Lung microvascular endothelial cell (primary cell): ENCODE measurements around the gene AMOT. TPM values are rescaled to one million over a fixed set of nuclear protein-coding genes. Genes with fewer than 3 reads are reported as not detected.

Experiments used
- DNase-seq, 2 donors: peaks; one replicate each; pipeline versions ENCODE4 v3.0.0 to v3.0.0-alpha.2; 2010; ENCODE audit warnings: low read depth in 2 of 2
- total RNA-seq: library from RNA; depleted of rRNA; stranded (reverse); fragments of >200 nt; gene quantifications from 2 replicates; pipeline ENCODE4 v1.2.1, GENCODE V29; 2014

Gene AMOT
- total RNA-seq, 1 donor from 2014 or later: 7.1 TPM

DNA sequence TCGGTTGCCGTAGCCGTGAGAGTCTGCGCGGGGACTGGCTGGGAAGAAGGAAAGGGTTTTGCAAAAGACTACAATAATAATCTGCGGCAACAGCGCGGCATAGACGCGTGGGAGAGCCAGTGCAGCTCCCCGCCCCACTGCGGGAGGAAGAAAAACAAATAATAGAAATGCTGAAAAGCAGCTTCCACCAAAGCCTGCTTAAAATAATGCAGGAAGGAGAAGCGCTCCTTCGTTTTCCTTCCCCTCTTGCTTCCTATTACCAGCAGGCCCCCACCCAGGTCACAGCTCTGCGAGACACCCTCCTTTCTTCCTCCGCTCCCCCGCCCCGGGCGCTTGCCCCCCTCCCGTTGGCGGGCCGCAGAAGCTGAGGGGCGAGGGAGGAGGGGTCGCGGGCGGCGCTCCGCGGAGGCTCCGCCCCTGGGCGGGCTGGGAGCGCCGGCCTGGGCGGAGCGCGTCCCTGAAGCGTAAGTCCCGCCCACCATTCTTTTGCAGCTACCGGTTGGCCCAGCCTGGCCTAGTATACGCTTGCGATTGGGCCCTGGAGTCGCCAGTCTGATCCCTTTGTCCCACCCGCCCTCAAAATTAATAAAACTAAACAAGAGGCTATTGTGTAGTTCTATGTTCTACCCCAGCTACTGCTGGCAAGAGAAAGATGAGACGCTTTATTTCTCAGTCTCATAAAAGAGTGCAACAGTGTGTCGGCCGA lies 636 bp upstream of the AMOT start:
- peak; percentile 83 to 87 for DNase-seq

GRCh38 chrX:112839856-112840255 lies 775 bp downstream of the AMOT start:
- DNase-seq: no peak

- DNase-seq: no peak
Observed at GRCh38 chrX:112837531-112837930, 3.1 kb downstream of the AMOT start.

DNA sequence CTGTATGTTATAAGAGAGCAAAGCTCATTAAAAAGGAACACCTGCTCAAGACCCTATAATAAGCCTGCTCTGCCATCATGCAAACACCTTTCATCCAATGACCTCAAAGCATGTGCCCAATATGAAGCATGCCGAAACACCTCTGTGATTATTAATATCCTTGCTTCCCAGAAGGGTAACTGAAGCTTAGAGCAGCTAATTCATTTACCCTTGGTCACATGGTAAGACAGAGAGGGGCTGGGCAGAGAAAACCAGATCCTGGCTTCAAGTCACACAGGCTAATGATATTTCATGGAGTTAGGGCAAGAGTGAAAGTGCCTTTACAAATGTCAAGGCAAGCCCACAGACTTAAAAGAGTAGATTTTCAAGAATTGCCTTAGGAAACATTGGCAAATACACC lies 5.6 kb downstream of the AMOT start:
- no peak for DNase-seq

DNA sequence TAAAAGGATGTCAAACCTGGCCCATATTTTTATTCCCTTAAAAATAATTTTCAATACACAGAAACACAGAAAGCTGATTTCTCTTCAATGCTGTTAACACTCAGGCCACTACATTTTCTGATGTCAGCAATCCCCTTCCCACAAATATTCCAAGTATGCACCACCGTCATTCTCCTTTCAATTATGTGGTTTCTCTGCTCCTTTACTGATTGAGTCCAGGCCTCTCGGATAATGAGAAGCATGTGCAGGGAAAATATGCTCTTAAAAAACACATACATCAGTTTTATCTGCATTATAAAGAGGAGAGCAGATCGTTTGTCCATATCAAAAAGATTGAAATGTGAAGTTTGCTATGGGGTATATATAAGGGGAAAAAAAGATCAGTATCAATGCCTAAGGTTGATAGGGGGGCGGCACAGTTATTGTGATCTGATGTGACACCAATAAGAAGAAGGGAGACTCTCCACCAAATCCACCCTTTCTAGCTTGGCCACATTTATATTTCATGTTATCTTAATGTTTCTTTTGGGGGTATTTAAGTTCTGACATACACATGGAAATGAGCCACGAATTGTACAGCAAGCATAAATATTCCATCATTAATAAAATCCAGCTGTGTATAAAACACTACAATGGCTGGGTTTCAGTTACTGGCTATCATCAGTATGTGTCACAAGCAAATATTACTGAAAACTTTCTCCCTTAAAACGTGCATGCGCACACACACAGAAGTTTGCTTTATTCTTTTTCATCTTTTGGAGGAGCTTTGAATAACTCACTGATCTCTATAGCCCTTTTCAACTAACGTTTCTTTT lies 6.4 kb downstream of the AMOT start:
- no peak for DNase-seq

DNA sequence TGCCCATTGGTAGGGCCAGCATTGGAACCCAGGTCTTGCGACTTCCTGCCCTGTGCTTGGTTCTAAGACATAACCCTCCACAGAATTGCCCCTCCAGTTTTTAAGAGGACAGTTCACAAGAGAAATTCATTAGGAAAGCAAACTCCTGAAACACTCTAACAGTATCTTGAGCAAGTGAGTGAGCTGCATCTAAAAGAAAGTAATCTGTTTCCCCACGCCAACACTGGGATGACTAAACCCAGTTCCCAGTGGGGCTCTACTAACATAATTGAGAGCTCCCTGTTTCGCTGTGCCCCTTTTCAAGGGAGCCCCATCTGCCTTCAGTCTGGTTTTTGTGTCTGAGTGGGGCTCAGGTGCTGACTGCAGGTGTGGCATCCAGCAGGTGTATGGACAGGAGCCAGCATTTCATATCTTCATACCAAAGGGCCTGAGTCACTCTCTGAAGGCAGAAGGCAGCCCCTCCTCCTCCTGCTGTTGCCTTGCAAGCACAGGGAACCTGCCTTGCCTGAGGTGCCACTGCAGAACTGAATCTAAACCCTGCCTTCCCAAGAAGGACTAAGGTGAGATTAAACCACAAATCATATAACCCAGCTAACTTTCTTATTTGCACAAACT lies 8.0 kb downstream of the AMOT start:
- no peak for DNase-seq

DNA sequence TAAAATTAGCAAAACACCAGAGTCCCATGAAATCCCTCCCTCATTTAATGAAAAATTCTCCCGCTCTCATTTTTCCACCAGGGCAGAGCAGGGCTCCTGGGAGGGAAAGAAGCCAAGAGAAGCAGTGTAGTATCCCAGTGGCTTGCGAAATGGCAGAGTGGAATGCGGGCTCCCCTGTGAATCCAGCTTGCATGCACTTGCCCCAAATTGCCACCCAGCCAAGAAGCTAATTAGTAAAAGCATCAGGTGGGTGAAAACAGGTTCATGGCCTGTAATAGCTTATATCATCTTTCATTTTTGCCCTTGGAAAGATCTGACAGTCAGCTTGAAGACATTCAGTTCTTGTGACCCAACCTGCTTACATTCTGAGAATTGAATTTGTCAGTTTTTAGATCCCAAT lies 10.1 kb downstream of the AMOT start:
- no peak for DNase-seq

DNA sequence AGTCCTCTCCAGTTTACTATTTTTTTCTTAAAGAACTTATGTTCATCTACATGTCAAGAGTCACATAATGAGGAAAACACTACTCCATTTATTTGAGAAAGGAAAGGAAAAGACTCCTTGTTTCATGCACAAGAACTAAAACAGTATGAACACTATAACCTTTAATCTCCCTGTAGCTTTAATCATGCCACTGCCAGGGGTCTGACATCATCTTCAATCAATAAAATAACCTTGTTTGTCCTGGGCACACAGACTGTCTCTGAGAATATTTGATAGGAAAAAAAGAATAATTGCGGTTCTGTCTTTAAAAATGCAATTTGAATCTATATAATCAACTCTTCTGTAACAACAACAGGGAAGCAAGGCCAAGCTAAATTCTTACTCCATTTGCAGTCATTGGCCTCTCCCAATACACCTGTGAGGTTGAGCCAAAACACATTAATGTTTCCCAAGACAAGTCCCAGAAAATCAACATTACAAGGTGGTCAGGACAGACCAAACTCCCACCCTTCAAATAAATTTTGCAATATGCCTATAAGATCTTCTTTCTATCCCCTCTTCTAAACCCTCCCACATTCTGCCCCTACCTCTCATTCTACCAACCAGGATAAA lies 13.2 kb downstream of the AMOT start:
- no peak for DNase-seq

DNA sequence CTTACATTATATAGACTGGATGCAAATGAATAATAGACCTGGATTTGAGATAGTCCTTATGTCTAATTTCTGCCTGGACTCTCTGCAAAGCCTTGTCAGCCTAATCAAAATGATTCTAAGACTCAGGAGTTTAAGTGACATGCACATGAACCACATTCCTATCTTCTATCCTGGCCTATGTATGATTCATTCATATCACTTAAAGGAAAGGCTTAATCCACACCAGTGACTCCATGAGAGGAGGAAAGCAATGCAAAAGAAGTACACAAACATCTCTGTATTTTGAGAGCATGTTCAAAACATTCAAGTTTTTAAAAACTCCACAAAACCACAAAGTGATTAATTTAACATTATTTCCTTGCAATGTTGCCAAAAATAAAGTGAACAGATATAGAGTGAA lies 14.6 kb downstream of the AMOT start:
- no peak for DNase-seq

DNA sequence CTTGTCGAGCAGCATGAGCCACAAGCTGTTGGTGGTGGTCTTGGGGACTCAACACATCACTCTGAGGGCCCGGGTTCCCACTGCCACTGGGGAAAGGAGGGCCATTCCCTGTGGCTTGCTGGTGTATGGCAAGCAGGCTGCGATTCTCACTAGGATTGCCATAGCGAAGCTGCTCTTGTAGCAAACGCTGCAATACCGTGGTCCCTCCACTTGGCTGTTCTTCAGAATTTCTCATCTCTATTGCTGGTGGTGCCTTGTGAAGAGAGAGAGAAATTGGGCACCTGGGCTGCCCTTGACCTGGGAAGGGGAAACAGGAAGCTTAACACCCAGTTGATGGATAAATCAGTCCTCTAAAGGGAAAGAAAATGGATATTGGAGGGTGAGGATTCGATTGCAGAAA lies 17.7 kb downstream of the AMOT start:
- DNase-seq: no peak

- no peak for DNase-seq
Observed at GRCh38 chrX:112820364-112821268, 20.0 kb downstream of the AMOT start.

- no peak for DNase-seq
Observed at GRCh38 chrX:112819813-112820212, 20.8 kb downstream of the AMOT start.

DNA sequence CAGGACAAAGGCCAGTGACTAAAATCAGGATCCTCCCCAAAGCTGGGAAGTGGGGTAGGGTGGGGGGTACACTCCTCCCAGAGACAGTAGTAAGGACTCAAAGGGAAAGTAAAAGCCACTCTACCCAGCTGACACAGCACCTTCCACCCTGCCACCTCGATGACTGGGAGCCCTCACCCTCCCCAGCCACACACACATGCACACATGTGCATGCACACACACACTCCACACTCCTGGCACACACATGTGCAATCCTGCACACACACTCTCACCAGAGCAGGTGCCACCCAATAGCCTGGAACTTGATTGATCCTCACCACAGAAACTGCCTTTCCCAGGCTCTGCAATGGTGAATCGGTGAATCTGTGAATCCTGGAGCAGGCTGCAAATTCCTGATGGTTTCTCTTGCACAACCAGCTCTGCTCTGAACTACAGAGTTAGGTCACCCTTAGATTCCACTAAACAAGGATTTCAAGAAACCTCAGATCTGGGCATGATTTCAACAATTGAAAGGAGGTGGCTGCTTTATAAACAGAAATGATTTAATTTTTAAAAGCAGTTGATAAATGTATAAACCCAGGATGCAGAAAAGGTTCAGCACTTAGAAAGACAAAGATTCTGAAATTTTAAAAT lies 21.5 kb downstream of the AMOT start:
- DNase-seq: no peak

GRCh38 chrX:112818114-112819007 lies 22.3 kb downstream of the AMOT start:
- DNase-seq: no peak

GRCh38 chrX:112816908-112817307 lies 23.7 kb downstream of the AMOT start:
- DNase-seq: no peak

DNA sequence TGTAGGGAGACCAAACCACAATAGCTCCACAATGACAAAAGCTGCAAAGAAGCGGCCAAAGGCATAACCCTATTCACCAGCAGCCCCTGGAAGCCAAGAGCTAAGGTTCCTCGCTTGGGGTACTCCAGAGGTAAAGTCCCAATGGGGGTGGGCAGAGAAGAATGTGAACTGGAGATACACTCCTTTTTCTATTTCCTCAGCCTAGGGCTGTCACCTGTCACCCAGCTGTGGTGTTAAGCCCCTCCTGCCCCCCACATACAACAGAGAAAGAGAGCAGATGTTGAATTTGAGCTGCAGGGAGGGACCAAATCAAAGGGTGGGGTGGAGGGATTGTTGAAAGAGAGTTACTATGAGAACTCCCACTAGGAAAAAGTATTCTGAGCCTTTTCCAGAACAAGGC lies 26.1 kb downstream of the AMOT start:
- DNase-seq: no peak

DNA sequence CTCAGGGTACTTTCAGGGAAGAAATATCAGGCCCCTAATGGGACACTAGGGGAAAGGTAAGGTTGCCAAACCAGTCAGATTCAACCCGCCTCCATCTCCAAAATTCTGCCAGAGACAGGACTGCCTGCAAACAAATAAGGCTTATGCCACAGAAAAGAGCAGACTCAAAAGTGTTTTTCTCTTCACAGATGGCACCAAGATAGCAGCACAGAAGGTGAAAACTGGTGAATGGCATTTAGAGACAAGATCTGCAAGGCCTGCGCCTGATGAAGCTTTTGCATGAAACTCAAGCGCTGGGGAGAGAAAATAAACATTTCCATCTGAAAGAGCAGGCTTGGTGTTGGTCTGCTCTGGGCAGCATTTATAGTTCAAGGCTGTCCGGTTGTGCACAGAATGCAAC lies 27.9 kb downstream of the AMOT start:
- no peak for DNase-seq

DNA sequence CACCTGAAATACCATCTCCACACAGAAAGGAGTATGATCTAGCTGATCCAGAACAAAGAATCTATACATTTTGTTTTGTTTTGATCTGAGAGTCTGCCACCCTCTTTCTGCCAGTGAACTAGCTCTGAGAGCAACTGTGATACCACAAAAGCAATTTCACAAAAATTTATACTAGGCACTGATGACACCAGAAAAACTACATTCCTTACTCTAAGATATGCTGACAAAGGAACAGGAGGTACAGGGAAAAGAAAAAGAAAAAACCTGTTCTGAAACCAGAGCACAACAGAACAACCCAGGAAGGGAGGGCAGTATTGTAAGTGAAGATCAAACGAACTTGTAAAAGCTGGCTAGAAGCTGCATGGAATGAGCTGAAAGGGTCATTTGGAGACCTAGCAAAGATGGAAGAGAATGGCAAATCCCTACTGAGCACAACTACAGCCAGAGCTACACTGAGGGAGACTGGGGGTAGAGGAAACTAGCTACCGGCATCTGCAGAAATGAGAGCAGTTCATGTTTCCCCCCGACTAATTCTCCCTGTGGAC lies 31.9 kb downstream of the AMOT start:
- no peak for DNase-seq

- no peak for DNase-seq
Observed at GRCh38 chrX:112808007-112808406, 32.6 kb downstream of the AMOT start.
